Neural progenitor cell (in vitro differentiated cells): ENCODE data around the gene XIRP1. TPM values are rescaled to one million over a fixed set of nuclear protein-coding genes. Genes with fewer than 3 reads are reported as not detected.

Experiments
- DNase-seq: peaks from one replicate; pipeline ENCODE4 v3.0.0-alpha.2; 2016; ENCODE audit warnings: low spot score
- H2AFZ ChIP-seq: fragments of 200-600 bp; sonication (generic); replicated peaks from 2 replicates; pipeline ENCODE4 v1.6.1; 2016; ENCODE audit warnings: antibody characterized with exemption
- H3F3A ChIP-seq: fragments of 200-600 bp; sonication (generic); 2 replicates; pipeline ENCODE4 v1.6.1; 2016; ENCODE audit warnings: antibody characterized with exemption, low read depth
- H3K27ac ChIP-seq: fragments of 200-600 bp; sonication (generic); 2 replicates; pipeline ENCODE4 v1.5.1; 2016; ENCODE audit warnings: mild to moderate bottlenecking
- H3K27me3 ChIP-seq: fragments of 200-600 bp; sonication (generic); 2 replicates; pipeline ENCODE4 v1.6.1; 2016; ENCODE audit warnings: mild to moderate bottlenecking, moderate library complexity
- H3K36me3 ChIP-seq: fragments of 200-600 bp; sonication (generic); 2 replicates; pipeline ENCODE4 v1.5.1; 2016
- H3K4me1 ChIP-seq: fragments of 200-600 bp; sonication (generic); 2 replicates; pipeline ENCODE4 v1.6.1; 2016; ENCODE audit warnings: mixed run types
- H3K4me2 ChIP-seq: fragments of 200-600 bp; sonication (generic); 2 replicates; pipeline ENCODE4 v1.6.1; 2016
- H3K4me3 ChIP-seq: fragments of 200-600 bp; sonication (generic); 2 replicates; pipeline ENCODE4 v1.5.1; 2016
- H3K79me2 ChIP-seq: fragments of 200-600 bp; sonication (generic); 2 replicates; pipeline ENCODE4 v1.6.1; 2016; ENCODE audit warnings: low read depth
- H3K9ac ChIP-seq: fragments of 200-600 bp; sonication (generic); 2 replicates; pipeline ENCODE4 v1.6.1; 2016
- H3K9me3 ChIP-seq: fragments of 200-600 bp; sonication (generic); 2 replicates; pipeline ENCODE4 v1.5.1; 2016; ENCODE audit warnings: low read depth
- H4K20me1 ChIP-seq: fragments of 200-600 bp; sonication (generic); 2 replicates; pipeline ENCODE4 v1.6.1; 2016; ENCODE audit warnings: low read depth
- H3K27ac Mint-ChIP-seq: 3 replicates; pipeline ENCODE4 v1.8.0; 2021; ENCODE audit warnings: mixed read lengths
- H3K27me3 Mint-ChIP-seq: 2 replicates; pipeline ENCODE4 v1.8.0; 2022; ENCODE audit warnings: low read depth, mild to moderate bottlenecking, inconsistent platforms, moderate library complexity, mixed read lengths; ENCODE audit not compliant: insufficient read depth
- H3K36me3 Mint-ChIP-seq: 3 replicates; pipeline ENCODE4 v1.8.0; 2021; ENCODE audit warnings: mixed read lengths
- H3K4me1 Mint-ChIP-seq: 3 replicates; pipeline ENCODE4 v1.8.0; 2021; ENCODE audit warnings: mixed read lengths
- H3K4me3 Mint-ChIP-seq: 3 replicates; pipeline ENCODE4 v1.8.0; 2021; ENCODE audit warnings: mild to moderate bottlenecking, moderate library complexity, mixed read lengths
- H3K9me3 Mint-ChIP-seq: 3 replicates; pipeline ENCODE4 v1.8.0; 2020; ENCODE audit warnings: mixed read lengths
- CTCF ChIP-seq: fragments of 200-600 bp; sonication (generic); IDR thresholded peaks from 2 replicates; pipeline ENCODE4 v1.5.1; 2017; ENCODE audit warnings: antibody characterized with exemption, mild to moderate bottlenecking
- EZH2 ChIP-seq: fragments of 200-600 bp; sonication (generic); IDR thresholded peaks from 2 replicates; pipeline ENCODE4 v1.6.1; 2017; ENCODE audit warnings: antibody characterized with exemption, mild to moderate bottlenecking, moderate library complexity
- EZH2phosphoT487 ChIP-seq: fragments of 200-600 bp; sonication (generic); IDR thresholded peaks from 2 replicates; pipeline ENCODE4 v1.6.1; 2017; ENCODE audit warnings: antibody characterized with exemption
- total RNA-seq: library from RNA; depleted of rRNA; stranded (reverse); fragments of >200 nt; gene quantifications from 2 replicates; pipeline ENCODE4 v1.2.3, GENCODE V29; 2015; ENCODE audit warnings: low replicate concordance

The XIRP1 gene
- total RNA-seq, 1 donor from 2014 or later: not detected

- H3K36me3 Mint-ChIP-seq: no peaks in the 10 kb centered on the region
- peaks cover 12% of the 10 kb centered on the region for H3K27me3 Mint-ChIP-seq
- H3K27ac ChIP-seq: no peak overlapping the region
- H3K4me3 ChIP-seq: no peak overlapping the region
- no peaks in the 10 kb centered on the region for H4K20me1 ChIP-seq
- H3K4me3 Mint-ChIP-seq: no peak overlapping the region
- peaks cover 2% of the 10 kb centered on the region for H3K27me3 ChIP-seq
- TF ChIP-seq EZH2phosphoT487 (no peak), EZH2 (no peak), CTCF (no peak)
- no peak overlapping the region for H3K27ac Mint-ChIP-seq
- H3K9ac ChIP-seq: no peak overlapping the region
- DNase-seq: no peak
- no peaks in the 10 kb centered on the region for H3K9me3 Mint-ChIP-seq
- no peaks in the 10 kb centered on the region for H3K36me3 ChIP-seq
- H2AFZ ChIP-seq: no peak overlapping the region
- H3F3A ChIP-seq: peaks cover 19% of the 10 kb centered on the region
- no peaks in the 10 kb centered on the region for H3K9me3 ChIP-seq
- no peak overlapping the region for H3K4me2 ChIP-seq
- no peaks in the 10 kb centered on the region for H3K79me2 ChIP-seq
- peaks cover 24% of the 10 kb centered on the region for H3K4me1 Mint-ChIP-seq
- H3K4me1 ChIP-seq: peaks cover 6% of the 10 kb centered on the region
Observed at GRCh38 chr3:39184968-39185285, 7.5 kb downstream of the XIRP1 start.

DNA sequence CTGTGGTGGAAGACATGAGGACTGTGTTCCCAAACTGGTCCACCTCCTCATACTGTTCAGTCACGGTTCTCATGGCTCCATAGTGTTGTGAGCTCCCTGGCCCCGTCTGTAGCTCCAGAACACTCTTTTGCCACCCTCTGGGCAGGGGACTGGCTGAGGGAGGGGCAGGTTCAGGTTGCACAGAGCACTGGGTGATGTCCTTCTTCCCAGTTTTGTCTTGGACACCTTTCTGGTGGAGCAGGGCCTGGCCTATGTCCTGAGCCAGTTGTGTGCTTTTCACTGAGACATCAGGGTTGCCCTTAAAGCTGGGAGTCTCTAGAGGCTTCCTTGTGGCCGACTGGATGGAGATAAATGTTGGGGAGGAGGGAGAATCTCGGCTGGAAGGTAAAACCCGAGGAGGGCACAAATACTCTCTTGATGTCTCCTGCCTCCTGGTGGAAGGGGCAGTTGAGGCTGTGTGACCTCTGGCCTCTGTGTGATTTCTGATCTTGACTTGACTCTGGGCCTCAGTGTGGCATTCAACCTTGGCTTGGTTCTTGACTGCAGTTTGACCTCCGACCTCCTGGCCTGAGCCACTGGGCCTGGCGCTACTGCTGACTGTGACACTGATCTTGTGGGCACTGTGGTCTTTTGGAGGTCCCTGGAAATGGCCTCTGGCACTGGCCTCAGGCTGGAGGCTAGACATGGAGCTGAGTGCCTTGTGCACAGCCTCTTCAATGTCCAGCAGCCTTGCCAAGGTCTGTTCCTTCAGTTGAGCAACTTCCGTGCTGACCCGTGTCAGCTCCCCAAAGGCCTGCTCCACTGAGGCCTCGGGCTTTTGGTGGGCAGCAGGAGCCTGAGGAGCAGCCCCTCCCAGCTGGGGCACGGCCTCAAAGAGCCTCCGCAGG is 8.1 kb downstream of the XIRP1 start:
- peaks cover 12% of the 10 kb centered on the region for H3K27me3 Mint-ChIP-seq
- no peak overlapping the region for H3K4me3 Mint-ChIP-seq
- Histone ChIP-seq H3K27me3 (peaks cover 8% of the 10 kb centered on the region), H4K20me1 (no peaks in the 10 kb centered on the region), H3K4me3 (no peak overlapping the region), H2AFZ (no peak overlapping the region), H3K9me3 (no peaks in the 10 kb centered on the region), H3K27ac (no peak overlapping the region), H3F3A (peaks cover 23% of the 10 kb centered on the region), H3K4me1 (peaks cover 10% of the 10 kb centered on the region), H3K9ac (no peak overlapping the region), H3K4me2 (no peak overlapping the region), H3K36me3 (no peaks in the 10 kb centered on the region), H3K79me2 (no peaks in the 10 kb centered on the region)
- no peaks in the 10 kb centered on the region for H3K36me3 Mint-ChIP-seq
- DNase-seq: no peak
- peaks cover 26% of the 10 kb centered on the region for H3K4me1 Mint-ChIP-seq
- no peaks in the 10 kb centered on the region for H3K9me3 Mint-ChIP-seq
- TF ChIP-seq CTCF (no peak), EZH2 (no peak), EZH2phosphoT487 (no peak)
- no peak overlapping the region for H3K27ac Mint-ChIP-seq

DNA sequence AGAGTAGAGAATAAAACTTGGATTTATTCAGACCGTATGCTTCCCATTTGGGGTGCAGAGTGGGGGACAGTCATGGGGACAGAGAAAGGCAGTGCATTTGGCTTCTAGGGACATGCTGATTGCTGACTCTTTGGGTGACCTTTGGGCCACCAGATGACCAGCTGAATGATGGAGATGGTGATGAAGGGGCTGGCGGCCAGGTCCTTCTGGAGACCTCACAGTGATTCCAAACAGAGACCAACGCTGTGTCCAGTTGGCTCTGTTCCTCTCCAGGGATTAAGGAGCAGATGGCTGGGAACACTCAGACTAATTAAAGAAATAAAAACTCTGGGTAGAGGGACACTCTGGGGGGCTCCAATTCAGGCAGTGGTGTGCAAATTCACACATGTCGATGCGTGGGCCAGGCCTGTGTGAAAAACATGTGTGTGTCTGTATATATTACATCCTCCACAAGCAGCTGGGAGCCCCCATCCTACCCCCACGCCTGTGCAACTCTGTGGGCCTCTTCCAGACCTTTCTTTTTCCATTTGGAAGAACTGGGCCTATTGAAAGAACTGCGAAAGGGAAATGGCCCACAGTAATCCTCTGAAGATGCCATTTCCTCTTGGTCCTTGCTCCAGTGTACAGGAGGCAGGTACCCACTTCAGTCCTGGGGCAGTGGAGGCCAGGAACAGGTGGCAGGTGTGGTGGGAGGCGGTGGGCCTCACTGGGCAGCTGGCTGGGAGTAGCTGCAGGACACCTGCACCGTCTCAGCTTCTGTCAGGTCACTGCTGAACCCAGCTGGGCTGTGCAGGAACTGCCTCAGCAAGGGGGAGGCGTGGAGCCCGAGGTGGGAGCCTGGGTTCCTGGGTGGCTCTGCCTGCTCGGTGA is 8.9 kb downstream of the XIRP1 start:
- Histone ChIP-seq H3K4me1 (peaks cover 13% of the 10 kb centered on the region), H3K27me3 (peaks cover 17% of the 10 kb centered on the region), H2AFZ (no peak overlapping the region), H3K79me2 (no peaks in the 10 kb centered on the region), H3K9me3 (no peaks in the 10 kb centered on the region), H3K9ac (no peak overlapping the region), H3F3A (peaks cover 23% of the 10 kb centered on the region), H3K36me3 (no peaks in the 10 kb centered on the region), H3K4me3 (no peak overlapping the region), H4K20me1 (no peaks in the 10 kb centered on the region), H3K27ac (no peak overlapping the region), H3K4me2 (no peak overlapping the region)
- peaks cover 12% of the 10 kb centered on the region for H3K27me3 Mint-ChIP-seq
- no peak for DNase-seq
- H3K9me3 Mint-ChIP-seq: no peaks in the 10 kb centered on the region
- no peaks in the 10 kb centered on the region for H3K36me3 Mint-ChIP-seq
- TF ChIP-seq CTCF (no peak), EZH2phosphoT487 (no peak), EZH2 (no peak)
- no peak overlapping the region for H3K27ac Mint-ChIP-seq
- no peak overlapping the region for H3K4me3 Mint-ChIP-seq
- peaks cover 34% of the 10 kb centered on the region for H3K4me1 Mint-ChIP-seq
